HT-29 (cell line): ENCODE measurements around the gene STX8. TPM values are rescaled to one million over a fixed set of nuclear protein-coding genes. Genes with fewer than 3 reads are reported as not detected.

ENCODE experiments used
- DNase-seq: peaks from one replicate; pipeline ENCODE4 v3.0.0-alpha.2; 2015; ENCODE audit warnings: low spot score
- total RNA-seq: library from RNA; depleted of rRNA; stranded (reverse); fragments of >200 nt; shearing (Covaris generic); gene quantifications from 2 replicates; pipeline ENCODE4 v1.2.3, GENCODE V29; 2014

STX8 gene
- total RNA-seq, 1 experiment from 2014 or later, result 26.0 TPM

DNA sequence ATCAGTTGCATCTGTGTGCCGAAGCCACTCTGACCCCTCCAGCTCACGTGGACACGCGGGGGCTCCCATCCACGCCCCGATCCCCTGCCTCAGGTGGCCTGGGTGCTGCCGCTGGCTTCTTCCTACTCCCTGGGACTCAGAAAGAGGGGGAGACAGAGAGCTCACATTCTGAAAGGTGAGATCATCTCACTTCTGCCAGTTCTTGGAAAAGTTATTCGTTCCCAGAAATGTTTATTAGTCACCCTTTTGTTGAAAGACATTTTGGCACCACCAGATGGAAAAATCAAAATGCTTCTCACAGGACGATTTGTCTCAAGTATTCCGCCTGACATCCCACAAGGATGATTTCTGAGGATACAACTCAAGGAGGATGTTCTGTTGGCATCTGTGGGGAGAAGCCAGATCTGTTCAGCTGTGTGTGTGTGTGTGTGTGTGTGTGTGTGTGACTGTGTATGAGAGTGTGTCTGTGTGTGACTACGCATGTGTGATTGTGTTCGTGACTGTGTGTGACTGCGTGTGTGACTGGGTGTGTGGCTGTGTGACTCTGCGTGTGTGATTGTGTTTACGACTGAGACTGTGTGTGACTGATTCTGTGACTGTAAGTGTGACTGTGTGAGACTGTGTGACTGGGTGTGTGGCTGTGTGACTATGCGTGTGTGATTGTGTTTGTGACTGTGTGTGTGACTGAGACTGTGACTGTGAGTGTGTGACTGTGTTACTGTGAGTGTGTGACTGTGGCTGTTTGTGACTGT is 347.0 kb downstream of the STX8 start:
- DNase-seq, result no peak

GRCh38 chr17:9227819-9228407 is 347.7 kb downstream of the STX8 start:
- DNase-seq, result no peak

DNA sequence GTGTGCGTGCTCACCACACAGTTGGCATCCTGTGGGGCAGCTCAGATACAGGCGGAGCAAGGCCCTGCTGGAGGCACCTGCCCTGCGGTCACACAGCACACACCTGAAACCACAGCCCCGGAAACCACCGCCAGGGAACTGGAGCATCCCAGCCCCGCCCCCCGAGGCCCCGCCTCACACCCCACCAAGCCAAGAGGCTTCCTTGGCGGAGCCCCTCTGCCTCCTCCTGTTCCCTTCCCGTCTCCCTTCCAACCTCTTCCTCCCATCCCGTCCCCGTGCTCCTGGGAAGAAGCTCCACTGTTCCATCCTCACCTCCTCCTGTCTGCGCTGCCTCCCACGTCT is 348.9 kb downstream of the STX8 start:
- DNase-seq, result no peak

- DNase-seq, result no peak
Observed at GRCh38 chr17:9226130-9226793, 349.4 kb downstream of the STX8 start.

DNA sequence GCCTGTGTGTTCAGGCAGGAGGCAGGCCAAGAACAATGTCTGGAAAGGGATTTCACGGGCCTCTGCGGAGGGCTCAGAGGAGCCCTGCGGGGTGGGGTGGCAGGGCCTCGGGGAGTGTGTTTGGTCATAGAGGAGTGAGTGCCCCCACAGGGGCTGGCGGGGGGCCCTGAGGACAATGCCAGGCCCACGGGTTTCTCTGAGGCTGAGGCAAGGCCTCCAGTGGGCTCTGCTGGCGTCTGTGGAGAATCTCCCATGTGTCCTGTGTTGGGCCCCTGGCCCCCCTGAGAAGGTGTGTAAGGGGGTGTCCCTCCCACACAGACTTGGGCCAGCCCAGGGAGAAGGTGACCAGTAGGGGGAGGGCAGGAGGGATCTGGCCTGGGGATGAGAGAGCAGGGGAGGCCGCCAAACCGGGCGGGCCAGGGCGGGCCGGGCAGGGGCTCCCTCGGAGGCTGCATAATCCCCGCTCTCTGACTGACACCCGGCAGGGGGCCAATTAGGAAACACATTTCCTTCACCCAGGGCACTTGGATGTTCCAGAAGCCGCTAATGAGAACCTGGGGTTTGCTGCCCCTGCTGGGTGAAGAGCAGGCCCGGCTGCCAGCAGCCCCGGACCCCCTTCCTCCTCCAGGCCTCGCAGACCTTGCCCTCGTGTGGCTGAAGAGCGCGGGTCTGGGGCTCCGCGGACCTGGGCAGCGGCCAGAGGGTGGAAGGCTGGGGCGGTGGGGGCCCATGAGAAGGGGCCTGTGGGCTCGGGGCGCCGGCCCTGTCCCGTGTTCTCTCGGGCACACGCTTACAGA is 350.1 kb downstream of the STX8 start:
- no peak for DNase-seq

GRCh38 chr17:9224485-9224884 is 351.1 kb downstream of the STX8 start:
- no peak for DNase-seq

GRCh38 chr17:9223531-9223930 is 352.1 kb downstream of the STX8 start:
- no peak for DNase-seq

DNA sequence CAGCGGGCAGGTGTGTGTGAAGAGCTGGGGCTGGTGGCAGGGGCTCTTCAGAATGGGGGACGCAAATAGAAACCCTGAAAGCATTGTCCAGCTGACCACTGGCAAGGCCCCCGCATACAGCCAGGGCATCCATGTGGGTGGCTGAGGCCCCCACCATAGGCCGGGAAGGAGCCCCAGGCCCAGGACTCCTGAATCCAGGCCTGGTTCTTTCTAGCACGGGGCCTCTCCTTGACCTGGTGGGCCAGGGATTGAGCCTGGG is 353.8 kb downstream of the STX8 start:
- no peak for DNase-seq

DNA sequence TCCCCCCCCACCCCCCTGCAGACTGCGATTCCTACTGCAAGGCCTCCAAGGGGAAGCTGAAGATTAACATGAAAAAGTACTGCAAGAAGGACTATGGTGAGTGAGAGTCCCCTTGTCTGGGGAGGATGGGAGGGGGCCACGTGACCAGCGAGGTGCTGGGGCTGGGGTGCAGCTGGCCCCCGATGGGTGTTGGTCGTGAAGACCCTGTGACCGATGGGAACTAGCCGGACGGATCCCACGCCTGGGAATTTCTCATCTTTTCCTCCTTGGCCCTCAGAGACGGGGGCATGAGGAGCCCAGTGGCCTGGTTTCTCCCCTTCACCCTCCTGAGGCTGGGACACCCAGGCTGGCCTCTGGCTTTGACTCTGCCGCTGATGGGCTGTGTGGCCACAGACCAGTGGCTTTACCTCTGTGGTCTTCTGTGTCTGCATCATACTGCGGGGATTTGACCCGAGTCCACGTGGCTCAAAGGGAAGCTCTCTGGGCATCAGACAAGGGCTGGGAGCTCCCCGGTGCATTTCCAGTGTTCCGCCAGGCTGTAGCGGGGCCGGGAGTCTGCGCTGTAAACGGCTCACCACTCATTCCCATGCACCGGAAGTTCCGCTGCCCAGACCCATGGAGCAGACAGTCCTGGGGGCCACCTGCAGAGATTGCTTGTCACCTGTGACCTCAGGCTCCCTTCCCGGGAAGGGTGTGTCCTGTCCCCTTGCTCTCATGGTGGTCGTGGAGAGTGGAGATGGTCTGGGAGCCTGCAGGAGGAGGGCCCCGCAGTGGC is 354.3 kb downstream of the STX8 start:
- DNase-seq, result no peak

DNA sequence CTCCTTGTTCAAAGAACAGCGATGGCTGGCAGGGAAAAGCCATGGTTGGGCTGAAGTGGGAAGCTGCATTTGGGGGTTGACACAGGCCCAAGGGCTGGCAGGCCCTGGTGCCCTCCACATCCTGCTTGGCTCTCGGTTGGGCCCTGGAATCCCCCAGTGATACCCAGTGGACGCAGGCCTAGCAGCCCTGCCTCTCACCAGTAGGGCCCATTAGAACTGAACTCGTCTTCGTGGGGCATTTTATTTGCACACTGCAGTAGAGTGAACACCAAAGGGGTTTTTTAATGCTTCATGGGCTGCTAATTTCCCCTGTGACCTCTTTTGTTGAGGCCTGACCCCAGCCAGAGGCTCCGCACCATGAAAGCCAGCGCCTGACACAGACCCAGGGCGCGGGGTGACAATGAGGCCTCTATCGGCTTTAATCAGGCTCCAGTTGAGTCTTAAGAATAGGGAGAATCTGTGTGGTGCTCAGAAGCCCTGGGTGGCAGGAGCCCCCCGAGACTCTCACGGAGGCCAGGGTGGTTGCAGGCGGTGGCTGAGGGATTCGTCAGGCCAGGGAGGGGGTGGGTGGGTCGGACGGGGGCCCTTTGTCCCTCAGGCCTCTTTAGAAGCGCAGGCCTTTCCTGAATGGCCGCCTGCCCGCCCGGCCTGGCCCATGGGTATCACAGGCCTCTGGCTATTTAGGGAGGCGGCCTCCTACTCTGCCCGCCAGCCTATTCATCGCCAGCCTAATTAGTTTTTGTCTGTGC is 355.0 kb downstream of the STX8 start:
- DNase-seq, result no peak

DNA sequence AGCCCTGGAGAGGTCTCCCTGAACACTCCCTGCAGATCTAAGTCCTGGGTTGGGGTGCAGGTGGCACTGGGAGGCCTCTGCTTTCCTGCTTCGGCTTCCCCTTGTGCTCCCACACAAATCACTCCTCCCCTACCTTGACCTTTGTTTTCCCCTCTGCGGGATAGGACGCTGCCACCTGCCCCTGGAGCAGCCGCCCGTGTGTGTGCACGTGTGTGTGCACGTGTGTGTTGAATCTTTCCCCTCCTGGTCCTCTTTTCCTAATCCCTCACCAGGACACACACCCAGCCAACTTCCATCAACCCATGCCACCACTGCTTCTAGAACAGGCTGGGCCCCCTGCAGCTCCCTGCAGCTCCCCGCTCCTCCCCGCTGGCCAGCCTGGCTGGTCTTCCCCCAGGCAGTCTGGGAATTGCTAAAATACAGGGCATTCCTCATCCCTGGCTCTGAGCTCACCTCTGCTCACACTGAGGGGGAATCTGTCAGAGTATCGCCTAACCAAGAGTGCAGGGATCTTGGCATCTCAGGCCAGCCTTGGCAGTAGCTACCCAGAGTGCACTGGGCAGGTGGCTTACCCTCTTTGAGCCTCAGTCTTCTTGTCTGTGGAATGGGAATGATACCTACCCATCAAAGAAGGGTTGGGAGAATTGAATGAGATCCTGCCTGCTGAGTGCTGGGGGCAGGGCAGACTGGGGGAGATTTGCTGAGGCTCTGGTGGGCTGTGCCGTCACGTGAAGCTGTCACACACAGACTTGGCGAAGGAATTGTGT is 355.8 kb downstream of the STX8 start:
- no peak for DNase-seq

- DNase-seq, result no peak
Observed at GRCh38 chr17:9218911-9219310, 356.7 kb downstream of the STX8 start.

DNA sequence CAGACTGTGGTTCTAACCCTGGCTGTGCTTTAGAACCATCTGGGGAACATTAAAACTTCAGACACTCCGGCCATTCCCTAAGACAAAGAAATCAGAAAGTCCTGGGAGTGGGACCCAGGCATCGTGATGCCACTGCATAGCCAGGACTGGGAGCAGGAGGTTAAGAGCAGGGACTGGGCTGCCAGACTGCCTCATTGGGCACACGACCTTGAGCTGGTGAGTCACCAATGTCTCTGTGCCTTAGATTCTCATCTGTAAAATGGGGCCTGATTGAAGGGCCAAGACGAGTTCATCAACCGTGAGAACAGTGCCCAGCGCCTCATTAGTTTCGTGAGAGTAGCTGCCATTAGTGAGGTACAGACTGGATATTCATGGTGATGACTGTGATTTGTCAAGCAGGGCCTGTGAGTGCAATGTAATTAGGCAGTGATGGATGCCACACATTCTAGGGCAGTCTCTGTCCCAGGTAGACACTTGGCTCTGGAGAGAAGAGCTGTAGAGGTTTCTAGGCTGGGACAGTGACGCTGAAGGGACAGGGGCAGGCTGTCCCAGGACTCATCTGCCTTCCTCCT is 357.5 kb downstream of the STX8 start:
- DNase-seq, result no peak

- no peak for DNase-seq
Observed at GRCh38 chr17:9217151-9218056, 358.2 kb downstream of the STX8 start.

DNA sequence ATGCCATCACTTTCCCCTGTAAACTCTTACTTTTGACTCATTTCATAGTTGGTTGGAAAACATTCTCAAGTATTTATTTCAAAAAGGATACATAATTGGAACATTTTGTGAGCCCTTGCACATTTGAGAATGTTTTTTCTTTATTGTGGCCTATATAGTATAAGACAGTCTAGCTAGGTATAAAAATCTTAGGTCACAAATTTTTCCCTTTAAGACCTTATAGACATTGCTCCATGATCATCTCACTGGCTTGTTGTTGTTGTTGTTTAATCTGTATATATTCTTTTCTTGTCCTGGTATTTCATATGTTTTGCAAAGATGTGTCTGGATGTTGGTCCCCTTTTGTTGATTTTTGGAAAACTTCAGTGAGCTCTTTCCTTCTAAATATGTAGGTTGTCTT is 360.2 kb downstream of the STX8 start:
- no peak for DNase-seq

- no peak for DNase-seq
Observed at GRCh38 chr17:9213303-9213640, 362.3 kb downstream of the STX8 start.

DNA sequence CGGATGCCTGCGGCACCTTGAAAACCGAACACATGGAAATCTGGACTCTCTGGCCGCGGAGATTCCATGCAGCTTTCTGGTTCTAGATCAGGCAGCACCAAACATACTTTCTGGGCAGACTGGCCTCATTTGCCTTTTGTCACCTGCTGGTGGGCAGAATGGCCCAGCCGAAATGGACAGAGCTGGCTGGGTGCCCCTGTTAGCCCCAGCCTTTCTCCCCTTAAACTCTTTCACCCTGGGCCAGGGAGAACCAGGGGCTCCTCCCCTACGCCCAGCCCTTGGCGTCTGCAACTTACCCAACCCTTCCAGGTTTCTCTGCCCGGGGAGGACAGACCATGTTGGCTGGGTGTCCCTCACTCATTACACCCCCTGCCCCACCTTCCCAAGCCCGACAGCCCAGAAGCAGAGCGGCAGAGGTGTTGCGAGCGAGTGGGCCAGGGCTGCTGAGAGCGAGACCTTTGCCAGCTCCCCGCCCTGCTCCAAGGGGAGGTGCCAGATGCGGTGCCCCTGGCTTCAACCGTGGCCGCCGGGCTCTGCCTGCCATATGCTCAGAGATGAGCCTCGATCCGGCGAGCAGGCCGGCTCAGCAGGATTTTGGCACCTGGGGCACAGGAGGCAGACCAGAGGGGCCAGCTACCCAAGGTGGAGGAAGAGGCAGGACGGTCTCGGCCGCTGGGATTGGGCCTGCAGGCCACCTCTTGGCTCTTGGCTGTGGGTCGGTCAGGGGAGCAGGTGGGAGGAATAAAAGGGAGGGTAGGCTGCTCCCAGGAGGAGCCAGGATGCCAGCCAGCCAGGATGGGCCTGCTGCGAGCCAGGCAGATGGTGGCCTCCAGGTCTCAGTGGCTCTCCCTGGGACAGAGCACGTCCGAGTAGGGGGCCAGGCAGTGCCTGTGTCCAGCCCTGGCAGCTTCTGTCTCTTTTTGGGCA is 363.0 kb downstream of the STX8 start:
- no peak for DNase-seq
